Neural cell (in vitro differentiated cells): ENCODE measurements around the gene ZMYM1. TPM values are rescaled to one million over a fixed set of nuclear protein-coding genes. Genes with fewer than 3 reads are reported as not detected.
"Not testable (repeated sequence)": the region's sequence is repeated elsewhere in the genome, so short reads cannot be mapped to it uniquely, and the experiment has no call there.

Experiments used
- H2AFZ ChIP-seq: fragments of 200-600, 300-800 bp; sonication (generic), shearing (Covaris generic); 2 replicates; pipeline ENCODE4 v1.6.0; 2014; ENCODE audit warnings: low read depth, mild to moderate bottlenecking, antibody characterized with exemption, low read length, moderate library complexity
- H3F3A ChIP-seq: fragments of 200-600 bp; shearing (Covaris generic); 2 replicates; pipeline ENCODE4 v1.6.1; 2016; ENCODE audit warnings: mild to moderate bottlenecking, moderate library complexity, mixed read lengths, antibody characterized with exemption, low read length; ENCODE audit not compliant: insufficient read depth, poor library complexity, severe bottlenecking
- H3K27ac ChIP-seq: fragments of 200-600, 300-800 bp; sonication (generic), shearing (Covaris generic); 2 replicates; pipeline ENCODE4 v1.5.1; 2014; ENCODE audit warnings: mild to moderate bottlenecking, low read length, moderate library complexity
- H3K27me3 ChIP-seq: fragments of 300-800, 200-600 bp; sonication (generic), shearing (Covaris generic); 2 replicates; pipeline ENCODE4 v1.6.0; 2014; ENCODE audit warnings: mild to moderate bottlenecking, low read depth, low read length, moderate library complexity; ENCODE audit not compliant: insufficient read depth
- H3K36me3 ChIP-seq: fragments of 300-800, 200-600 bp; sonication (generic), shearing (Covaris generic); 2 replicates; pipeline ENCODE4 v1.5.1; 2014; ENCODE audit warnings: mild to moderate bottlenecking, antibody characterized with exemption, low read length, moderate library complexity; ENCODE audit not compliant: insufficient read depth
- H3K4me2 ChIP-seq: fragments of 300-800, 200-600 bp; sonication (generic), shearing (Covaris generic); 2 replicates; pipeline ENCODE4 v1.6.0; 2014; ENCODE audit warnings: mild to moderate bottlenecking, low read length
- H3K4me3 ChIP-seq: fragments of 300-800, 200-600 bp; sonication (generic), shearing (Covaris generic); 2 replicates; pipeline ENCODE4 v1.5.1; 2014; ENCODE audit warnings: mild to moderate bottlenecking, low read length, moderate library complexity
- H3K79me2 ChIP-seq: fragments of 200-600 bp; shearing (Covaris generic); replicated peaks from 2 replicates; pipeline ENCODE4 v1.6.0; 2014; ENCODE audit warnings: mild to moderate bottlenecking, low read length, moderate library complexity; ENCODE audit not compliant: insufficient read depth
- H3K9ac ChIP-seq: fragments of 300-800, 200-600 bp; sonication (generic), shearing (Covaris generic); 2 replicates; pipeline ENCODE4 v1.6.1; 2016; ENCODE audit warnings: mild to moderate bottlenecking, low read length, mixed read lengths
- H3K9me2 ChIP-seq: fragments of 200-600 bp; shearing (Covaris generic); 2 replicates; pipeline ENCODE4 v1.6.1; 2016; ENCODE audit warnings: mild to moderate bottlenecking, low read length, mixed read lengths; ENCODE audit not compliant: insufficient read depth
- H3K9me3 ChIP-seq: fragments of 200-600, 300-800 bp; sonication (generic), shearing (Covaris generic); 2 replicates; pipeline ENCODE4 v1.6.1; 2016; ENCODE audit warnings: mild to moderate bottlenecking, mixed run types, low read length, moderate library complexity, mixed read lengths
- H4K20me1 ChIP-seq: fragments of 200-600 bp; shearing (Covaris generic); 2 replicates; pipeline ENCODE4 v1.6.1; 2016; ENCODE audit warnings: mild to moderate bottlenecking, mixed run types; ENCODE audit not compliant: insufficient read depth
- EP300 ChIP-seq: fragments of 450-650 bp; conservative IDR thresholded peaks from 2 replicates; pipeline ENCODE4 v1.6.1; 2014; ENCODE audit warnings: antibody characterized with exemption, mild to moderate bottlenecking, moderate library complexity; ENCODE audit not compliant: poor library complexity, severe bottlenecking
- EZH2 ChIP-seq: fragments of 200-600, 300-800 bp; shearing (Covaris generic), sonication (generic); IDR thresholded peaks from 2 replicates; pipeline ENCODE4 v1.6.1; 2014; ENCODE audit warnings: antibody characterized with exemption, low read length, borderline replicate concordance, mild to moderate bottlenecking; ENCODE audit not compliant: insufficient read depth, poor library complexity, severe bottlenecking
- MXI1 ChIP-seq: fragments of 450-650 bp; conservative IDR thresholded peaks from 2 replicates; pipeline ENCODE4 v1.6.1; 2014; ENCODE audit warnings: antibody characterized with exemption, mild to moderate bottlenecking; ENCODE audit not compliant: poor library complexity, severe bottlenecking
- POLR2AphosphoS5 ChIP-seq: IDR thresholded peaks from 2 replicates; pipeline ENCODE4 v1.6.1; 2012
- RAD21 ChIP-seq: fragments of 450-650 bp; conservative IDR thresholded peaks from 2 replicates; pipeline ENCODE4 v1.6.1; 2014; ENCODE audit warnings: antibody characterized with exemption, mild to moderate bottlenecking, moderate library complexity
- SMC3 ChIP-seq: fragments of 450-650 bp; conservative IDR thresholded peaks from 2 replicates; pipeline ENCODE4 v1.6.1; 2014; ENCODE audit warnings: antibody characterized with exemption, mild to moderate bottlenecking, moderate library complexity; ENCODE audit not compliant: poor library complexity
- TAF1 ChIP-seq: IDR thresholded peaks from 2 replicates; pipeline ENCODE4 v1.6.1; 2012; ENCODE audit warnings: low read depth
- polyA plus RNA-seq: library from polyadenylated mRNA; depleted of rRNA; stranded (reverse); fragments of >200 nt; gene quantifications from 2 replicates; pipeline ENCODE4 v1.2.3, GENCODE V29; 2014
- TF ChIP-seq, protein P1 (sequence below): fragments of 450-650 bp; IDR thresholded peaks from 2 replicates; pipeline ENCODE4 v1.5.1; 2014; ENCODE audit warnings: antibody characterized with exemption, mild to moderate bottlenecking, moderate library complexity; ENCODE audit not compliant: poor library complexity, severe bottlenecking
- TF ChIP-seq, protein P2 (sequence below): IDR thresholded peaks from 2 replicates; pipeline ENCODE4 v1.6.1; 2012; ENCODE audit warnings: borderline replicate concordance

The ZMYM1 gene
- polyA plus RNA-seq, 1 donor from 2014 or later = 14.1 TPM

DNA sequence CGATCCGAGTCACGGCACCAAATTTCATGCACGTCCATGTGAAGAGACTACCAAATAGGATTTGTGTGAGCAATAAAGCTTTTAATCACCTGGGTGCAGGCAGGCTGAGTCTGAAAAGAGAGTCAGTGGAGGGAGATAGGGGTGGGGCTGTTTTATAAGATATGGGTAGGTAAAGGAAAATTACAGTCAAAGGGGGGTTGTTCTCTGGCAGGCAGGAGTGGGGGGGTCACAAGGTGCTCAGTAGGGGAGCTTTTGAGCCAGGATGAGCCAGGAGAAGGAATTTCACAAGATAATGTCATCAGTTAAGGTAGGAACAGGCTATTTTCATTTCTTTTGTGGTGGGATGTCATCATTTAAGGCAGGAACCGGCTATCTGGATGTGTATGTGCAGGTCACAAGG lies 58.4 kb downstream of the ZMYM1 start:
- not testable (repeated sequence) for H3K79me2 ChIP-seq, H3K9me2 ChIP-seq

DNA sequence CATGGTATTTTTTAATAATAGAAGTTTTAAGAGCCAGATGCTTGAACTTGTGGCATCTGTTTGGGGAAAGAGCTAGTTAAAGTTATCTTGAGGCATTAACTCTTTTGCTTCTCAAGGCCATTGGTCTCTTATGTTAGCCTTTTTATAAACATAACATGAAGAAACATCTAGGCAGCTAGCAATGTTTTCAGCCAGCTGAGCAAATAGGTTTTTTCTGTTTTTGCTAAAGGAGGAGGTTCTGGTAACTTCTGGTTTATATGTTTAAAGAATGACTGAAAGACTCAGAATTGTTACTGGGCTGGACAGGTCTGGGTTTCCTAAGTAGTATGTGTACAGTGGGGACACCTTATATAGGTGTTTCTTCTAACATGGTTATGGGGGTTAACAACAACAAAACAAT lies 63.1 kb downstream of the ZMYM1 start:
- not testable (repeated sequence) for H3K9ac ChIP-seq, H4K20me1 ChIP-seq, H3K27ac ChIP-seq, H2AFZ ChIP-seq, H3K36me3 ChIP-seq, H3K4me2 ChIP-seq, H3K9me3 ChIP-seq, H3K4me3 ChIP-seq, H3K27me3 ChIP-seq, H3F3A ChIP-seq, H3K79me2 ChIP-seq, H3K9me2 ChIP-seq

More for the DNA sequence above, 58.4 kb downstream of the ZMYM1 start:
- H2AFZ ChIP-seq, H3K27me3 ChIP-seq, H3K4me3 ChIP-seq, H3K36me3 ChIP-seq, H4K20me1 ChIP-seq, H3K27ac ChIP-seq, H3K4me2 ChIP-seq, H3K9me3 ChIP-seq, H3F3A ChIP-seq, H3K9ac ChIP-seq: not testable (repeated sequence)

DNA sequence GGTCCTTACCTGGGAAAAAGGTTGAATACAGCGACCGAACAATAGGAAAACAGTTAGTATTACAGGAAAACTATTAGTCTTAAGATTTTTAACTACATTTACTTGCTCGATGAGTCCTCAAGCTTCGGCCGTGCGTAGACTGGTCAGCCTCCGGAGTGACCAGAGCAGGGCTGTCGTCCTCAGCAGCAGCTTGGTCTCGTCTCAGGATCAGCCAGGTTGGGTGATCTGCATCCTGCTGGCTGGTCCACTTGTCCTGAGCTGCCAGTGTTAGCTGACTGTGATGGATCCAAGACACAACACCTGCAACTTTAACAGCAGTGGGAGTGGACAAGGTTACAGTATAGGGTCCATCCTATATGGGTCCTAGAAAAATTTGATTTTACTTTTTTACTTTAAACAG lies 63.5 kb downstream of the ZMYM1 start:
- H3K9me3 ChIP-seq, H3K27ac ChIP-seq, H3K4me2 ChIP-seq, H3K27me3 ChIP-seq, H3K4me3 ChIP-seq, H3K36me3 ChIP-seq, H3F3A ChIP-seq, H3K79me2 ChIP-seq, H3K9me2 ChIP-seq, H2AFZ ChIP-seq, H4K20me1 ChIP-seq, H3K9ac ChIP-seq: not testable (repeated sequence)

DNA sequence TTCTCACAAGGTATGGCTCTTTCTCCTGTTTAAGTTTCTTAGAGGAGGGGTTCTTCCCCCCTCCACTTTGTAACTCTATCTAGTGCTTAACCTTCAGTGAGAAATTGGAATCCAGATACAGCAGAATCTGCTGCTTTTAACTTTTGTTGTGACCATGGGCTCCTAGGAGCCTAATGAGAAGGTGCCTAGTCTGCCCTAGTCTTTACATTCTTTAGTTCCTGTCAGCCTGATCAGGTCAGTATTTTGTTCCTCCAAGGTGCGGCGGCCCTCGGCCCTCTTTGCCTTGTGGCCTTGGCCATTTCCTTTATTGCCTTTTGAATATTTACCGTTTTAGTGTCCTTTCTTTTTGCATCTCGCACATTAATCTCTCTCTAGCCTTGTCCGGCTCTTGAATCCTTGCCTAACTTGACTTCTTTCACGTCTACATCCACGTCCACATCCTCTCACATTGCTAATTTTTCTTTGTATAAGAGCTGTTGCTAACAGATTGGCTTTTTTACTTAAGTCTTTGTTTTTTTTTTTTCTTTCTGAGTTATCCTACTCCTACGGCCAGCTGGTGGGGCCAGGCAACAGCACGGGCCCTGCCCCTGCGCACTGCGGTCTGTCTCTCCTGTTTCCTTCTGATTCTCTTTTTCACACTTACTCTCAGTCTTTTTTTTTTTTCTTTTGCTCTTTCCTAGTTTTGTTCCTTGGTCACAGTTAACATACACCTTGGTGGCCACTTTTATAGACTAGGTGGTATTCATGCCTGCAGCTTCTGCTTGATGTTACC lies 64.7 kb downstream of the ZMYM1 start:
- no peak overlapping the region for H3K4me2 ChIP-seq
- no peaks in the 10 kb centered on the region for H3F3A ChIP-seq
- H3K9me2 ChIP-seq = no peaks in the 10 kb centered on the region
- no peak overlapping the region for H3K27ac ChIP-seq
- H3K36me3 ChIP-seq = no peaks in the 10 kb centered on the region
- H3K27me3 ChIP-seq = no peaks in the 10 kb centered on the region
- no peak for TF ChIP-seq TAF1
- no peak for TF ChIP-seq MXI1
- TF ChIP-seq EP300 = no peak
- TF ChIP-seq EZH2 = no peak
- TF ChIP-seq, protein P1, sequence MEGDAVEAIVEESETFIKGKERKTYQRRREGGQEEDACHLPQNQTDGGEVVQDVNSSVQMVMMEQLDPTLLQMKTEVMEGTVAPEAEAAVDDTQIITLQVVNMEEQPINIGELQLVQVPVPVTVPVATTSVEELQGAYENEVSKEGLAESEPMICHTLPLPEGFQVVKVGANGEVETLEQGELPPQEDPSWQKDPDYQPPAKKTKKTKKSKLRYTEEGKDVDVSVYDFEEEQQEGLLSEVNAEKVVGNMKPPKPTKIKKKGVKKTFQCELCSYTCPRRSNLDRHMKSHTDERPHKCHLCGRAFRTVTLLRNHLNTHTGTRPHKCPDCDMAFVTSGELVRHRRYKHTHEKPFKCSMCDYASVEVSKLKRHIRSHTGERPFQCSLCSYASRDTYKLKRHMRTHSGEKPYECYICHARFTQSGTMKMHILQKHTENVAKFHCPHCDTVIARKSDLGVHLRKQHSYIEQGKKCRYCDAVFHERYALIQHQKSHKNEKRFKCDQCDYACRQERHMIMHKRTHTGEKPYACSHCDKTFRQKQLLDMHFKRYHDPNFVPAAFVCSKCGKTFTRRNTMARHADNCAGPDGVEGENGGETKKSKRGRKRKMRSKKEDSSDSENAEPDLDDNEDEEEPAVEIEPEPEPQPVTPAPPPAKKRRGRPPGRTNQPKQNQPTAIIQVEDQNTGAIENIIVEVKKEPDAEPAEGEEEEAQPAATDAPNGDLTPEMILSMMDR = no peak
- TF ChIP-seq, protein P2, sequence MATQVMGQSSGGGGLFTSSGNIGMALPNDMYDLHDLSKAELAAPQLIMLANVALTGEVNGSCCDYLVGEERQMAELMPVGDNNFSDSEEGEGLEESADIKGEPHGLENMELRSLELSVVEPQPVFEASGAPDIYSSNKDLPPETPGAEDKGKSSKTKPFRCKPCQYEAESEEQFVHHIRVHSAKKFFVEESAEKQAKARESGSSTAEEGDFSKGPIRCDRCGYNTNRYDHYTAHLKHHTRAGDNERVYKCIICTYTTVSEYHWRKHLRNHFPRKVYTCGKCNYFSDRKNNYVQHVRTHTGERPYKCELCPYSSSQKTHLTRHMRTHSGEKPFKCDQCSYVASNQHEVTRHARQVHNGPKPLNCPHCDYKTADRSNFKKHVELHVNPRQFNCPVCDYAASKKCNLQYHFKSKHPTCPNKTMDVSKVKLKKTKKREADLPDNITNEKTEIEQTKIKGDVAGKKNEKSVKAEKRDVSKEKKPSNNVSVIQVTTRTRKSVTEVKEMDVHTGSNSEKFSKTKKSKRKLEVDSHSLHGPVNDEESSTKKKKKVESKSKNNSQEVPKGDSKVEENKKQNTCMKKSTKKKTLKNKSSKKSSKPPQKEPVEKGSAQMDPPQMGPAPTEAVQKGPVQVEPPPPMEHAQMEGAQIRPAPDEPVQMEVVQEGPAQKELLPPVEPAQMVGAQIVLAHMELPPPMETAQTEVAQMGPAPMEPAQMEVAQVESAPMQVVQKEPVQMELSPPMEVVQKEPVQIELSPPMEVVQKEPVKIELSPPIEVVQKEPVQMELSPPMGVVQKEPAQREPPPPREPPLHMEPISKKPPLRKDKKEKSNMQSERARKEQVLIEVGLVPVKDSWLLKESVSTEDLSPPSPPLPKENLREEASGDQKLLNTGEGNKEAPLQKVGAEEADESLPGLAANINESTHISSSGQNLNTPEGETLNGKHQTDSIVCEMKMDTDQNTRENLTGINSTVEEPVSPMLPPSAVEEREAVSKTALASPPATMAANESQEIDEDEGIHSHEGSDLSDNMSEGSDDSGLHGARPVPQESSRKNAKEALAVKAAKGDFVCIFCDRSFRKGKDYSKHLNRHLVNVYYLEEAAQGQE = no peak
- no peak for TF ChIP-seq RAD21
- TF ChIP-seq POLR2AphosphoS5 = no peak
- no peak for TF ChIP-seq SMC3
- H3K4me3 ChIP-seq = no peak overlapping the region
- no peak overlapping the region for H3K9ac ChIP-seq
- no peaks in the 10 kb centered on the region for H3K79me2 ChIP-seq
- no peaks in the 10 kb centered on the region for H4K20me1 ChIP-seq
- no peak overlapping the region for H2AFZ ChIP-seq
- H3K9me3 ChIP-seq = no peaks in the 10 kb centered on the region

DNA sequence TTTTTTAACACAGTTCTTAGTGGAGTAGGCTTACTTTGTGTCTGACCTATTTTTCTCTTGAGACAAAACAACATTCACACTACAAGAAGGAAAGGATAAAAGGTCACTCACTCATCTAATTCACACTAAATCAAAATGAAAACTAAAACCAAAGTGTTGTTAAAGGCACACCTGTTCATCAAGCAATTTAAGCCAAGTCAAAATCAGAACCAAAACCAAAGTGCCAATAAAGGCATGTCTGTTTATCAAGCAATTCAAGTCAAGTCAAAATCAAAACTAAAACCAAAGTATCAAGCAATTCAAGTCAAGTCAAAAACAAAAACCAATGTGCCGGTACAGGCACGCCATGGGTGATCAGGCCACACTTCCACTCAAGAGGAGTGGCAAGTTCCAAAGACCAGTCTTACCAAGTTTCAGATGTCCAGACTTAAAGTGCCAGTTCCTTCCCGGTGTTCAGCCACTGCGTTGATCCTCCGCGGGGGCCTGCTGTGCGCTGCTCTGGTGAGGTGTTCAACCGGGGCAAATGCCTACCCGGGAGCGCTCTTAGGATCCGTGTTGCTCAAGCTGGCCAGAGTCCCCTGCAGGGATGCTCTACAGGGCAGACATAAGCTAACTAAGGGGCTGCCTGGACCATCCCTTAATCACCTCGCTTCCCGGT lies 66.8 kb downstream of the ZMYM1 start:
- H2AFZ ChIP-seq, H3K27ac ChIP-seq, H3K4me2 ChIP-seq, H3K79me2 ChIP-seq, H3K9me2 ChIP-seq, H3F3A ChIP-seq, H4K20me1 ChIP-seq, H3K9me3 ChIP-seq, H3K36me3 ChIP-seq, H3K9ac ChIP-seq, H3K27me3 ChIP-seq, H3K4me3 ChIP-seq: not testable (repeated sequence)
